HCT116 (cell line): ENCODE results near the gene PDSS2. TPM values are rescaled to one million over a fixed set of nuclear protein-coding genes. Genes with fewer than 3 reads are reported as not detected.

Experiments used
- ATAC-seq: fragments of 200-7000 bp; cut with Tn5 transposase; 2 replicates; pipeline ENCODE4 v1.9.1; 2020; ENCODE audit warnings: mild to moderate bottlenecking, moderate library complexity
- BruUV-seq: library from RNA; stranded (reverse); fragments of 400-500 nt; replicated peaks from 2 replicates; lab custom pipeline; 2021; lab: Mats Ljungman, UMichigan
- CTCF ChIA-PET: fragments of 300-600 bp; sonication (Branson Sonifier 250); formaldehyde crosslinking; loops from one replicate; lab custom pipeline; 2021; ENCODE audit warnings: antibody characterized with exemption; lab: Charles Lee
- POLR2A ChIA-PET: fragments of 300-600, 350-600 bp; sonication (Branson Sonifier 250); formaldehyde crosslinking; loops from one replicate; lab custom pipeline; 2021; ENCODE audit warnings: antibody characterized with exemption; lab: Charles Lee
- RAD21 ChIA-PET, 2 experiments: fragments of 300-600 bp; sonication (Branson Sonifier 250); formaldehyde crosslinking; loops; one replicate each; lab custom pipeline; 2023; ENCODE audit warnings: low total read pairs in 2 of 2; ENCODE audit not compliant: uncharacterized antibody in 2 of 2, unreplicated experiment in 2 of 2, low non-redundant PET in 1 of 2; lab: Charles Lee
- DNase-seq: peaks from one replicate; pipeline ENCODE4 v3.0.0-alpha.2; 2010; ENCODE audit warnings: low read depth, low spot score
- H2AFZ ChIP-seq: fragments of 200-600 bp; shearing (Covaris generic), sonication (generic); 2 replicates; pipeline ENCODE4 v1.6.1; 2017; ENCODE audit warnings: low read depth, mixed run types, mixed read lengths, antibody characterized with exemption, low read length; ENCODE audit not compliant: poor library complexity, severe bottlenecking
- H3K27ac ChIP-seq: 2 replicates; pipeline ENCODE4 v1.5.1; 2012; ENCODE audit warnings: low read depth, low read length
- H3K27me3 ChIP-seq: fragments of 200-600 bp; sonication (generic); 2 replicates; pipeline ENCODE4 v1.6.1; 2016; ENCODE audit warnings: mixed run types, low read length, mixed read lengths; ENCODE audit not compliant: insufficient read depth
- H3K36me3 ChIP-seq, 2 experiments: fragments of 200-500 bp in 1 of 2; fragments of 200-600 bp in 1 of 2; sonication (Bioruptor generic) in 1 of 2; sonication (generic) in 1 of 2; 2 replicates each; pipeline versions ENCODE4 v1.5.1 to v1.6.1; 2014 to 2016; ENCODE audit warnings: low read length in 2 of 2, inconsistent platforms in 1 of 2, mixed read lengths in 1 of 2, mixed run types in 1 of 2; ENCODE audit not compliant: insufficient read depth in 2 of 2, control insufficient read depth in 1 of 2
- H3K4me1 ChIP-seq, 2 experiments: fragments of 200-600 bp in 1 of 2; sonication (generic) in 1 of 2; 2 replicates each; pipeline versions ENCODE4 v1.5.1 to v1.6.1; 2012 to 2017; ENCODE audit warnings: low read length in 2 of 2, inconsistent platforms in 1 of 2, mild to moderate bottlenecking in 1 of 2, mixed read lengths in 1 of 2, mixed run types in 1 of 2, moderate library complexity in 1 of 2; ENCODE audit not compliant: insufficient read depth in 2 of 2, control insufficient read depth in 1 of 2
- H3K4me2 ChIP-seq: fragments of 200-600 bp; sonication (generic); 2 replicates; pipeline ENCODE4 v1.6.1; 2017; ENCODE audit warnings: mixed run types, low read length, mixed read lengths
- H3K4me3 ChIP-seq, 2 experiments: fragments of 200-600 bp in 1 of 2; sonication (generic) in 1 of 2; replicated peaks in 1 of 2; 2 replicates each; pipeline ENCODE4 v1.5.1; 2011 to 2016; ENCODE audit warnings: low read length in 2 of 2, control low read depth in 1 of 2, low read depth in 1 of 2, mild to moderate bottlenecking in 1 of 2, mixed read lengths in 1 of 2, mixed run types in 1 of 2
- H3K79me2 ChIP-seq: fragments of 200-600 bp; sonication (generic); 2 replicates; pipeline ENCODE4 v1.6.1; 2017; ENCODE audit warnings: mild to moderate bottlenecking, mixed run types, low read length, moderate library complexity, mixed read lengths; ENCODE audit not compliant: insufficient read depth
- H3K9ac ChIP-seq: fragments of 200-600 bp; sonication (generic); 2 replicates; pipeline ENCODE4 v1.6.1; 2016; ENCODE audit warnings: low read length, mixed read lengths
- H3K9me2 ChIP-seq: fragments of 200-600 bp; sonication (generic), shearing (Covaris generic); 2 replicates; pipeline ENCODE4 v1.6.1; 2017; ENCODE audit warnings: mixed run types, mild to moderate bottlenecking, moderate library complexity; ENCODE audit not compliant: insufficient read depth
- H3K9me3 ChIP-seq, 2 experiments: fragments of 200-500 bp in 1 of 2; fragments of 200-600 bp in 1 of 2; sonication (Bioruptor generic) in 1 of 2; sonication (generic) in 1 of 2; 2 replicates each; pipeline ENCODE4 v1.6.1; 2014 to 2017; ENCODE audit warnings: low read length in 2 of 2, mixed read lengths in 2 of 2, inconsistent platforms in 1 of 2, low read depth in 1 of 2, mild to moderate bottlenecking in 1 of 2, mixed run types in 1 of 2, moderate library complexity in 1 of 2; ENCODE audit not compliant: control insufficient read depth in 1 of 2, insufficient read depth in 1 of 2
- H4K20me1 ChIP-seq: fragments of 200-600 bp; sonication (generic), shearing (Covaris generic); 2 replicates; pipeline ENCODE4 v1.6.1; 2017; ENCODE audit warnings: mixed run types, mild to moderate bottlenecking, moderate library complexity; ENCODE audit not compliant: insufficient read depth
- ATF3 ChIP-seq: IDR thresholded peaks from 2 replicates; pipeline ENCODE4 v1.6.1; 2012
- CEBPB ChIP-seq: IDR thresholded peaks from 2 replicates; pipeline ENCODE4 v1.6.1; 2012; ENCODE audit warnings: low read depth
- ELF1 ChIP-seq: IDR thresholded peaks from 2 replicates; pipeline ENCODE4 v1.6.1; 2012; ENCODE audit warnings: low read depth, borderline replicate concordance
- EZH2 ChIP-seq: fragments of 200-600 bp; sonication (generic); IDR thresholded peaks from 2 replicates; pipeline ENCODE4 v1.6.1; 2017; ENCODE audit warnings: antibody characterized with exemption, mixed run types
- EZH2phosphoT487 ChIP-seq: fragments of 200-600 bp; IDR thresholded peaks from 2 replicates; pipeline ENCODE4 v1.6.1; 2018; ENCODE audit warnings: antibody characterized with exemption, borderline replicate concordance
- MAX ChIP-seq: IDR thresholded peaks from 2 replicates; pipeline ENCODE4 v1.6.1; 2012
- POLR2A ChIP-seq: IDR thresholded peaks from 2 replicates; pipeline ENCODE4 v1.7.0; 2011; ENCODE audit warnings: borderline replicate concordance; ENCODE audit not compliant: insufficient read depth, insufficient read length; ENCODE audit errors: extremely low read depth
- RAD21 ChIP-seq: IDR thresholded peaks from 2 replicates; pipeline ENCODE4 v1.6.1; 2012; ENCODE audit warnings: low read depth, mild to moderate bottlenecking
- SIN3A ChIP-seq: IDR thresholded peaks from 2 replicates; pipeline ENCODE4 v1.6.1; 2012; ENCODE audit warnings: low read depth
- SP1 ChIP-seq: IDR thresholded peaks from 2 replicates; pipeline ENCODE4 v1.6.1; 2012; ENCODE audit warnings: low read depth
- TCF7L2 ChIP-seq: IDR thresholded peaks from 2 replicates; pipeline ENCODE4 v1.7.0; 2011; ENCODE audit warnings: borderline replicate concordance, inconsistent platforms; ENCODE audit not compliant: insufficient read depth, insufficient read length; ENCODE audit errors: extremely low read depth
- YY1 ChIP-seq: IDR thresholded peaks from 2 replicates; pipeline ENCODE4 v1.6.1; 2011; ENCODE audit warnings: low read length, low read depth, moderate library complexity, mild to moderate bottlenecking; ENCODE audit not compliant: insufficient replicate concordance; ENCODE audit errors: extremely low read depth
- ZBTB33 ChIP-seq: IDR thresholded peaks from 2 replicates; pipeline ENCODE4 v1.6.1; 2011; ENCODE audit warnings: mild to moderate bottlenecking, low read length, moderate library complexity; ENCODE audit not compliant: insufficient replicate concordance; ENCODE audit errors: extremely low read depth
- ZFX ChIP-seq: fragments of 450-650 bp; IDR thresholded peaks from 2 replicates; pipeline ENCODE4 v1.6.1; 2017
- ZNF274 ChIP-seq: fragments of 200-500 bp; sonication (Bioruptor generic); IDR thresholded peaks from 2 replicates; pipeline ENCODE4 v1.6.1; 2014; ENCODE audit warnings: mild to moderate bottlenecking, low read depth, low read length, inconsistent platforms
- intact Hi-C: fragments of 100-400 bp; cut with micrococcal nuclease; formaldehyde crosslinking; loops from 2 replicates; pipeline ENCODE4 v1.10.0; 2022
- total RNA-seq: library from RNA; stranded (reverse); gene quantifications from one replicate; pipeline ENCODE4 v1.2.1, GENCODE V29; 2021; ENCODE audit not compliant: unreplicated experiment

PDSS2 gene
- total RNA-seq, 1 experiment from 2014 or later = 12.2 TPM

- TF ChIP-seq ELF1 = no peak
- TF ChIP-seq EZH2phosphoT487 = no peak
- TF ChIP-seq ZNF274 = no peak
Measured at GRCh38 chr6:107444277-107444676, 15.1 kb downstream of the PDSS2 start (continued).

GRCh38 chr6:107443608-107444267 is 15.6 kb downstream of the PDSS2 start:
- H3K27ac ChIP-seq = no peak overlapping the region
- intact Hi-C loops = no loop called here
- no peaks in the 10 kb centered on the region for H4K20me1 ChIP-seq
- peaks cover 6% of the 10 kb centered on the region; the same call in 1 of the 2 replicates for H3K79me2 ChIP-seq
- no peaks in the 10 kb centered on the region for H3K36me3 ChIP-seq
- no peak overlapping the region for H2AFZ ChIP-seq
- POLR2A ChIA-PET = no interaction called here
- CTCF ChIA-PET = no interaction called here
- DNase-seq (no peak), ATAC-seq (no peak)
- no peaks in the 10 kb centered on the region for H3K4me1 ChIP-seq
- no TSS peak for BruUV-seq
- H3K27me3 ChIP-seq = no peaks in the 10 kb centered on the region
- H3K9me2 ChIP-seq = no peaks in the 10 kb centered on the region
- RAD21 ChIA-PET = no interaction called here
- H3K4me2 ChIP-seq = no peak overlapping the region
- no peak overlapping the region for H3K4me3 ChIP-seq
- TF ChIP-seq MAX (no peak), POLR2A (no peak)
- H3K9me3 ChIP-seq = peaks cover 9 to 11% of the 10 kb centered on the region in 2 experiments; a peak in 2 of 4 replicates
- H3K9ac ChIP-seq = no peak overlapping the region

GRCh38 chr6:107442938-107443607 is 16.3 kb downstream of the PDSS2 start:
- Histone ChIP-seq H3K9ac (no peak overlapping the region), H3K9me3 (peaks cover 8% of the 10 kb centered on the region in 2 experiments; a peak in 2 of 4 replicates), H2AFZ (no peak overlapping the region), H3K9me2 (no peaks in the 10 kb centered on the region), H3K4me2 (no peak overlapping the region), H4K20me1 (no peaks in the 10 kb centered on the region), H3K27me3 (no peaks in the 10 kb centered on the region), H3K4me3 (no peak overlapping the region), H3K36me3 (no peaks in the 10 kb centered on the region), H3K79me2 (peaks cover 6% of the 10 kb centered on the region; the same call in 1 of the 2 replicates), H3K4me1 (no peaks in the 10 kb centered on the region), H3K27ac (no peak overlapping the region)
- POLR2A ChIA-PET = no interaction called here
- CTCF ChIA-PET = no interaction called here
- no TSS peak for BruUV-seq
- DNase-seq = no peak
- RAD21 ChIA-PET = no interaction called here
- ATAC-seq = no peak
- intact Hi-C loops = no loop called here
- TF ChIP-seq YY1 (no peak), ZBTB33 (no peak), ZFX (no peak), SIN3A (no peak), SP1 (no peak), ATF3 (no peak), ELF1 (no peak), TCF7L2 (no peak), EZH2 (no peak), CEBPB (no peak), RAD21 (no peak), ZNF274 (no peak), MAX (no peak)
